GM23338 (cell line): ENCODE data around the gene WIF1.

Source experiments
- CREB1 ChIP-seq: fragments of 250-450 bp; sonication (Bioruptor Pico); IDR thresholded peaks from 2 replicates; pipeline ENCODE4 v1.5.0; 2020; ENCODE audit warnings: low read depth, mild to moderate bottlenecking, moderate library complexity
- EZH2 ChIP-seq: fragments of 200-600 bp; sonication (generic); IDR thresholded peaks from one replicate; pipeline ENCODE4 v1.8.0; 2017; ENCODE audit warnings: antibody characterized with exemption, mild to moderate bottlenecking, low read depth; ENCODE audit not compliant: unreplicated experiment
- EZH2phosphoT487 ChIP-seq: fragments of 200-600 bp; sonication (generic); IDR thresholded peaks from one replicate; pipeline ENCODE4 v1.8.1; 2018; ENCODE audit warnings: antibody characterized with exemption; ENCODE audit not compliant: unreplicated experiment
- JUNB ChIP-seq: IDR thresholded peaks from one replicate; pipeline ENCODE4 v1.6.1; 2016; ENCODE audit warnings: antibody characterized with exemption; ENCODE audit not compliant: unreplicated experiment
- NANOG ChIP-seq: IDR thresholded peaks from 2 replicates; pipeline ENCODE4 v1.6.1; 2016; ENCODE audit warnings: antibody characterized with exemption, borderline replicate concordance
- POLR2AphosphoS5 ChIP-seq: IDR thresholded peaks from 2 replicates; pipeline ENCODE4 v1.6.1; 2016; ENCODE audit warnings: antibody characterized with exemption, low read depth
- STAT1 ChIP-seq: IDR thresholded peaks from one replicate; pipeline ENCODE4 v1.6.1; 2016; ENCODE audit warnings: antibody characterized with exemption; ENCODE audit not compliant: unreplicated experiment
- ZNF114 ChIP-seq: fragments of 250-450 bp; sonication (Bioruptor Pico); IDR thresholded peaks from 2 replicates; pipeline ENCODE4 v1.5.0; 2020; ENCODE audit warnings: mild to moderate bottlenecking, moderate library complexity
- ZNF331 ChIP-seq: fragments of 250-450 bp; sonication (Bioruptor Pico); IDR thresholded peaks from 2 replicates; pipeline ENCODE4 v1.5.0; 2020; ENCODE audit warnings: low read depth, mild to moderate bottlenecking, moderate library complexity
- TF ChIP-seq, protein P1 (sequence below), 2 experiments: fragments of 200-600 bp in 1 of 2; sonication (generic) in 1 of 2; conservative IDR thresholded peaks; 2 replicates each; pipeline versions ENCODE4 v1.5.1 to v1.6.1; 2016 to 2017; ENCODE audit warnings: antibody characterized with exemption in 2 of 2, low read depth in 2 of 2, mild to moderate bottlenecking in 2 of 2, moderate library complexity in 1 of 2
- TF ChIP-seq, protein P2 (sequence below): IDR thresholded peaks from one replicate; pipeline ENCODE4 v1.6.1; 2018; ENCODE audit warnings: antibody characterized with exemption; ENCODE audit not compliant: unreplicated experiment

DNA sequence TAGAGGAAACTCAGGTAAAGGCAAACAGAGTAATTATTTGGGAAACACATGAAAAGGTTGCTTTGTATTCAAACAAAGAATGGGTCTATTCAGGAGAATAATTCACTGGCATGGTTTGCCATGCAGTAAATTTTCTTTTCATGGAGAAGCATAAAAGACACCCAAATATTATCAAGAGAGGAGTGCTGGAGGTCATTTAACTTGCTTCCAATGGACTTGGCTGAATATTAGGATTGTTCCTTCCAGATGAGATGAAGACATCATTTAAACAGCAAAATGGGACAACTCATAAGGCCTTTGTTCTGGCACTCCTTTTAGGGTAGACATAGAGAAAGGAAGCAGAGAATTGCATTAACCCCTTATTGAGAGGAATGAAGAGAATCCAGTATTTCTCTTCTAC is 38.7 kb downstream of the WIF1 start:
- TF ChIP-seq, protein P1, sequence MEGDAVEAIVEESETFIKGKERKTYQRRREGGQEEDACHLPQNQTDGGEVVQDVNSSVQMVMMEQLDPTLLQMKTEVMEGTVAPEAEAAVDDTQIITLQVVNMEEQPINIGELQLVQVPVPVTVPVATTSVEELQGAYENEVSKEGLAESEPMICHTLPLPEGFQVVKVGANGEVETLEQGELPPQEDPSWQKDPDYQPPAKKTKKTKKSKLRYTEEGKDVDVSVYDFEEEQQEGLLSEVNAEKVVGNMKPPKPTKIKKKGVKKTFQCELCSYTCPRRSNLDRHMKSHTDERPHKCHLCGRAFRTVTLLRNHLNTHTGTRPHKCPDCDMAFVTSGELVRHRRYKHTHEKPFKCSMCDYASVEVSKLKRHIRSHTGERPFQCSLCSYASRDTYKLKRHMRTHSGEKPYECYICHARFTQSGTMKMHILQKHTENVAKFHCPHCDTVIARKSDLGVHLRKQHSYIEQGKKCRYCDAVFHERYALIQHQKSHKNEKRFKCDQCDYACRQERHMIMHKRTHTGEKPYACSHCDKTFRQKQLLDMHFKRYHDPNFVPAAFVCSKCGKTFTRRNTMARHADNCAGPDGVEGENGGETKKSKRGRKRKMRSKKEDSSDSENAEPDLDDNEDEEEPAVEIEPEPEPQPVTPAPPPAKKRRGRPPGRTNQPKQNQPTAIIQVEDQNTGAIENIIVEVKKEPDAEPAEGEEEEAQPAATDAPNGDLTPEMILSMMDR (conservative IDR thresholded peaks at IDR 0.05; ENCODE audit: low read depth in 2 of 2), result no peak
- TF ChIP-seq POLR2AphosphoS5 (no peak), EZH2 (no peak), EZH2phosphoT487 (no peak), ZNF331 (CRISPR knock-in tag) (no peak), ZNF114 (no peak), STAT1 (no peak), CREB1 (CRISPR knock-in tag) (no peak), JUNB (no peak), NANOG (no peak)
- TF ChIP-seq, protein P2, sequence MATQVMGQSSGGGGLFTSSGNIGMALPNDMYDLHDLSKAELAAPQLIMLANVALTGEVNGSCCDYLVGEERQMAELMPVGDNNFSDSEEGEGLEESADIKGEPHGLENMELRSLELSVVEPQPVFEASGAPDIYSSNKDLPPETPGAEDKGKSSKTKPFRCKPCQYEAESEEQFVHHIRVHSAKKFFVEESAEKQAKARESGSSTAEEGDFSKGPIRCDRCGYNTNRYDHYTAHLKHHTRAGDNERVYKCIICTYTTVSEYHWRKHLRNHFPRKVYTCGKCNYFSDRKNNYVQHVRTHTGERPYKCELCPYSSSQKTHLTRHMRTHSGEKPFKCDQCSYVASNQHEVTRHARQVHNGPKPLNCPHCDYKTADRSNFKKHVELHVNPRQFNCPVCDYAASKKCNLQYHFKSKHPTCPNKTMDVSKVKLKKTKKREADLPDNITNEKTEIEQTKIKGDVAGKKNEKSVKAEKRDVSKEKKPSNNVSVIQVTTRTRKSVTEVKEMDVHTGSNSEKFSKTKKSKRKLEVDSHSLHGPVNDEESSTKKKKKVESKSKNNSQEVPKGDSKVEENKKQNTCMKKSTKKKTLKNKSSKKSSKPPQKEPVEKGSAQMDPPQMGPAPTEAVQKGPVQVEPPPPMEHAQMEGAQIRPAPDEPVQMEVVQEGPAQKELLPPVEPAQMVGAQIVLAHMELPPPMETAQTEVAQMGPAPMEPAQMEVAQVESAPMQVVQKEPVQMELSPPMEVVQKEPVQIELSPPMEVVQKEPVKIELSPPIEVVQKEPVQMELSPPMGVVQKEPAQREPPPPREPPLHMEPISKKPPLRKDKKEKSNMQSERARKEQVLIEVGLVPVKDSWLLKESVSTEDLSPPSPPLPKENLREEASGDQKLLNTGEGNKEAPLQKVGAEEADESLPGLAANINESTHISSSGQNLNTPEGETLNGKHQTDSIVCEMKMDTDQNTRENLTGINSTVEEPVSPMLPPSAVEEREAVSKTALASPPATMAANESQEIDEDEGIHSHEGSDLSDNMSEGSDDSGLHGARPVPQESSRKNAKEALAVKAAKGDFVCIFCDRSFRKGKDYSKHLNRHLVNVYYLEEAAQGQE, result no peak
